MM.1S (cell line): ENCODE results near the gene SULT1A3.

Source experiments
- CTCF ChIP-seq: fragments of 300-600 bp; sonication (generic); IDR thresholded peaks from 2 replicates; pipeline ENCODE4 v1.5.1; 2016; ENCODE audit warnings: antibody characterized with exemption, low read length, mixed read lengths
- EZH2 ChIP-seq: fragments of 300-600 bp; sonication (generic); optimal IDR thresholded peaks from 2 replicates; pipeline ENCODE3; 2017; ENCODE audit warnings: low read depth, mild to moderate bottlenecking, antibody characterized with exemption, low read length, mixed read lengths
- EZH2phosphoT487 ChIP-seq: fragments of 300-600 bp; sonication (generic); IDR thresholded peaks from 2 replicates; pipeline ENCODE4 v1.6.1; 2018; ENCODE audit warnings: antibody characterized with exemption, low read length

GRCh38 chr16:30179931-30180330 is 19.1 kb upstream of the SULT1A3 start:
- TF ChIP-seq EZH2 (no peak), CTCF (no peak), EZH2phosphoT487 (no peak)
